Spleen (tissue), 13 donors: ENCODE results near the gene SYCP1. TPM values are rescaled to one million over a fixed set of nuclear protein-coding genes. Genes with fewer than 3 reads are reported as not detected.

Experiments used
- DNase-seq: peaks from one replicate; pipeline ENCODE4 v3.0.0-alpha.2; 2020
- H3K27ac ChIP-seq, 8 donors: fragments of 200-600 bp; sonication (generic) in 7 of 8; 1 replicate in 4 of 8; 2 replicates in 4 of 8; pipeline versions ENCODE4 v1.5.0 to v1.8.0; 2016 to 2021; ENCODE audit warnings: inconsistent platforms in 4 of 8, mild to moderate bottlenecking in 4 of 8, moderate library complexity in 1 of 8
- H3K27me3 ChIP-seq, 7 donors: fragments of 200-600 bp; sonication (generic) in 6 of 7; replicated peaks in 1 of 7; 1 replicate in 4 of 7; 2 replicates in 3 of 7; pipeline versions ENCODE4 v1.5.0 to v1.8.0; 2016 to 2021; ENCODE audit warnings: inconsistent platforms in 3 of 7, mild to moderate bottlenecking in 1 of 7
- H3K36me3 ChIP-seq, 6 donors: fragments of 200-600 bp; sonication (generic) in 5 of 6; 1 replicate in 4 of 6; 2 replicates in 2 of 6; pipeline versions ENCODE4 v1.5.0 to v1.8.0; 2016 to 2021; ENCODE audit warnings: inconsistent platforms in 2 of 6
- H3K4me1 ChIP-seq, 6 donors: fragments of 200-600 bp; sonication (generic) in 5 of 6; 1 replicate in 3 of 6; 2 replicates in 3 of 6; pipeline versions ENCODE4 v1.5.0 to v1.8.0; 2016 to 2021; ENCODE audit warnings: inconsistent platforms in 3 of 6
- H3K4me3 ChIP-seq, 8 donors: fragments of 200-600 bp; sonication (generic) in 7 of 8; 1 replicate in 4 of 8; 2 replicates in 4 of 8; pipeline versions ENCODE4 v1.5.0 to v1.8.0; 2016 to 2021; ENCODE audit warnings: inconsistent platforms in 4 of 8, mild to moderate bottlenecking in 4 of 8, moderate library complexity in 2 of 8
- H3K9me3 ChIP-seq, 8 donors: fragments of 200-600 bp; sonication (generic) in 7 of 8; 1 replicate in 4 of 8; 2 replicates in 4 of 8; pipeline versions ENCODE4 v1.5.0 to v1.8.0; 2016 to 2021; ENCODE audit warnings: inconsistent platforms in 4 of 8
- CTCF ChIP-seq, 11 experiments: fragments of 200-600 bp in 7 of 11; fragments of 450-650 bp in 4 of 11; sonication (generic) in 4 of 11; IDR thresholded peaks in 8 of 11; conservative IDR thresholded peaks in 3 of 11; 1 replicate in 7 of 11; 2 replicates in 4 of 11; pipeline versions ENCODE4 v1.4.0 to v1.8.0; 2016 to 2021; ENCODE audit warnings: antibody characterized with exemption in 11 of 11, inconsistent platforms in 4 of 11, mild to moderate bottlenecking in 1 of 11
- POLR2A ChIP-seq, 3 donors: fragments of 450-650 bp; IDR thresholded peaks; one replicate each; pipeline ENCODE4 v1.5.1; 2017; ENCODE audit warnings: antibody characterized with exemption in 3 of 3, mild to moderate bottlenecking in 1 of 3
- POLR2AphosphoS5 ChIP-seq, 3 donors: sonication (generic); formaldehyde crosslinking; IDR thresholded peaks; one replicate each; pipeline ENCODE4 v1.5.1; 2017; ENCODE audit warnings: antibody characterized with exemption in 3 of 3
- WGBS, 5 donors: extraction: QIAGEN DNeasy Blood & Tissue Kit in 3 of 5; methylation state at CpG; one replicate each; pipeline versions ENCODE4 v1.1.5 to v1.1.7; 2013 to 2018; 5-methylcytosine and 5-hydroxymethylcytosine counted together
- intact Hi-C: fragments of 100-400 bp; cut with DNase I; formaldehyde crosslinking; loops from one replicate; pipeline ENCODE4 v1.15.0; 2023; ENCODE audit warnings: low total_unique reads
- long read RNA-seq, 2 donors: transcript quantifications; one replicate each; lab custom pipeline, GENCODE V29; 2026
- polyA plus RNA-seq, 3 donors: library from polyadenylated mRNA; stranded (reverse); fragments of 200-250 nt; gene quantifications; one replicate each; pipeline ENCODE4 v1.2.1, GENCODE V29; 2013
- total RNA-seq, 7 donors: library from RNA; depleted of rRNA in 3 of 7; stranded (reverse); fragments of >200 nt in 3 of 7; fragmentation: NEBNext Ultra II Directional in 4 of 7; extraction: Animal tissue kit (Norgen Biotek cat#: 25700) in 4 of 7; gene quantifications; one replicate each; pipeline versions ENCODE4 v1.1.0 to v1.2.1, GENCODE V29; 2016 to 2021
- donor health status: healthy with polysubstance abuse.
- donor health status: DM: no; HTN: no; CAD: no; lungs with moderate emphysema.
- donor health status: DM: no; HTN: no; CAD: no.
- donor health status: Bipolar disorder and iron deficiency.
- donor health status: healthy.
- donor health status: DM: no; HTN: no; CAD: no.
- donor health status: DM: yes; HTN: yes; CAD: no.

SYCP1 gene
- not detected for total RNA-seq
- not detected for polyA plus RNA-seq
- long read RNA-seq, donor 1 = 0 reads
- long read RNA-seq, donor 2 = 0 reads

- no peak for DNase-seq
- H3K4me1 ChIP-seq = peaks cover 0 to 9% (median 0%) of the 10 kb centered on the region in 6 donors
- no peak for TF ChIP-seq POLR2AphosphoS5 (IDR thresholded peaks at IDR 0.05)
- TF ChIP-seq POLR2A (IDR thresholded peaks at IDR 0.05) = no peak
- no peak for TF ChIP-seq CTCF (IDR thresholded peaks at IDR 0.05 in 8 of 11, conservative IDR thresholded peaks at IDR 0.05 in 3 of 11)
- WGBS, 5 donors = 32 to 61% (median 38%) methylated on average over 40 of the region's 40 CpGs
- H3K36me3 ChIP-seq = no peaks in the 10 kb centered on the region
- H3K27ac ChIP-seq = no peak within 1 kb of the TSS
- H3K4me3 ChIP-seq = peak within 1 kb of the TSS in 3 of 8 donors; percentile 1 to 30 (median 1)
- peaks cover 0 to 76% (median 26%) of the 10 kb centered on the region in 7 donors for H3K27me3 ChIP-seq
- intact Hi-C loops = no loop called here
- no peaks in the 10 kb centered on the region for H3K9me3 ChIP-seq
These were observed at the start of gene SYCP1 for GRCh38 chr1:114854693-114855320. SYCP1 (plus strand) TSS chr1:114854863; CDS start chr1:114855465, 602 bp downstream.

GRCh38 chr1:114819869-114820268 is 34.8 kb upstream of the SYCP1 start:
- 71 to 84% (median 79%) methylated on average over 3 of the region's 3 CpGs for WGBS, 5 donors
- intact Hi-C loops = no loop called here
- Histone ChIP-seq H3K9me3 (peaks cover 0 to 32% (median 20%) of the 10 kb centered on the region in 8 donors), H3K4me1 (no peaks in the 10 kb centered on the region), H3K27me3 (peaks cover 0 to 6% (median 0%) of the 10 kb centered on the region in 7 donors), H3K36me3 (no peaks in the 10 kb centered on the region), H3K4me3 (no peak overlapping the region), H3K27ac (no peak overlapping the region)
- no peak for DNase-seq
- TF ChIP-seq CTCF (IDR thresholded peaks at IDR 0.05 in 8 of 11, conservative IDR thresholded peaks at IDR 0.05 in 3 of 11) = no peak
- no peak for TF ChIP-seq POLR2AphosphoS5 (IDR thresholded peaks at IDR 0.05)
- no peak for TF ChIP-seq POLR2A (IDR thresholded peaks at IDR 0.05)

GRCh38 chr1:114820392-114820791 is 34.3 kb upstream of the SYCP1 start:
- Histone ChIP-seq H3K9me3 (peaks cover 0 to 32% (median 22%) of the 10 kb centered on the region in 8 donors), H3K4me1 (no peaks in the 10 kb centered on the region), H3K4me3 (no peak overlapping the region), H3K27ac (no peak overlapping the region), H3K36me3 (no peaks in the 10 kb centered on the region), H3K27me3 (peaks cover 0 to 6% (median 0%) of the 10 kb centered on the region in 7 donors)
- 85 to 99% (median 88%) methylated on average over 2 of the region's 2 CpGs for WGBS, 5 donors
- TF ChIP-seq POLR2AphosphoS5 (IDR thresholded peaks at IDR 0.05) (no peak), POLR2A (IDR thresholded peaks at IDR 0.05) (no peak)
- intact Hi-C loops = no loop called here
- no peak for DNase-seq

- intact Hi-C loops = no loop called here
These were observed 32.7 kb upstream of the SYCP1 start for GRCh38 chr1:114821978-114822377.

More at GRCh38 chr1:114821978-114822377, 32.7 kb upstream of the SYCP1 start:
- DNase-seq = no peak
- Histone ChIP-seq H3K4me3 (no peak overlapping the region), H3K27ac (no peak overlapping the region), H3K36me3 (no peaks in the 10 kb centered on the region), H3K4me1 (no peaks in the 10 kb centered on the region), H3K27me3 (peaks cover 0 to 6% (median 0%) of the 10 kb centered on the region in 7 donors), H3K9me3 (peaks cover 0 to 33% (median 24%) of the 10 kb centered on the region in 8 donors)
- TF ChIP-seq POLR2AphosphoS5 (IDR thresholded peaks at IDR 0.05) = no peak
- no peak for TF ChIP-seq POLR2A (IDR thresholded peaks at IDR 0.05)
- TF ChIP-seq CTCF (IDR thresholded peaks at IDR 0.05 in 8 of 11, conservative IDR thresholded peaks at IDR 0.05 in 3 of 11) = no peak
